NCI-H460 (cell line): ENCODE results near the gene FEM1A. TPM values are rescaled to one million over a fixed set of nuclear protein-coding genes. Genes with fewer than 3 reads are reported as not detected.
A peak's percentile ranks its signal among the peaks of the same experiment; 100 is the strongest.
"Not testable (repeated sequence)": the region's sequence is repeated elsewhere in the genome, so short reads cannot be mapped to it uniquely, and the experiment has no call there.

Experiments
- DNase-seq: peaks from one replicate; pipeline ENCODE4 v3.0.0-alpha.2; 2016; ENCODE audit warnings: low read depth; ENCODE audit errors: extremely low read depth
- total RNA-seq: library from RNA; depleted of rRNA; stranded (reverse); fragments of >200 nt; shearing (Covaris generic); gene quantifications from 2 replicates; pipeline ENCODE4 v1.2.3, GENCODE V29; 2014

FEM1A gene
- total RNA-seq, 1 experiment from 2014 or later, result 10.6 TPM

GRCh38 chr19:4772566-4772965 lies 19.0 kb upstream of the FEM1A start:
- no peak for DNase-seq

GRCh38 chr19:4773047-4773640 lies 18.4 kb upstream of the FEM1A start:
- no peak for DNase-seq

GRCh38 chr19:4774136-4774535 lies 17.4 kb upstream of the FEM1A start:
- no peak for DNase-seq

- DNase-seq, result no peak
These were observed 15.8 kb upstream of the FEM1A start for GRCh38 chr19:4775627-4776152.

- no peak for DNase-seq
These were observed 14.9 kb upstream of the FEM1A start for GRCh38 chr19:4776436-4777211.

- not testable (repeated sequence) for DNase-seq
These were observed 13.4 kb upstream of the FEM1A start for GRCh38 chr19:4778124-4778523.

- no peak for DNase-seq
These were observed 10.7 kb upstream of the FEM1A start for GRCh38 chr19:4780860-4781259.

GRCh38 chr19:4781801-4782200 lies 9.7 kb upstream of the FEM1A start:
- DNase-seq, result no peak

GRCh38 chr19:4786412-4787016 lies 5.0 kb upstream of the FEM1A start:
- DNase-seq, result not testable (repeated sequence)

- not testable (repeated sequence) for DNase-seq
These were observed 708 bp downstream of the FEM1A start for GRCh38 chr19:4792019-4792865.

- DNase-seq, result not testable (repeated sequence)
These were observed 1.3 kb downstream of the FEM1A start for GRCh38 chr19:4792866-4793195.

GRCh38 chr19:4793278-4793677 lies 1.7 kb downstream of the FEM1A start:
- DNase-seq, result not testable (repeated sequence)

- DNase-seq, result no peak
These were observed 3.4 kb downstream of the FEM1A start for GRCh38 chr19:4794971-4795370.

GRCh38 chr19:4795400-4795799 lies 3.9 kb downstream of the FEM1A start:
- no peak for DNase-seq

- no peak for DNase-seq
These were observed 9.1 kb downstream of the FEM1A start for GRCh38 chr19:4800591-4801081.

GRCh38 chr19:4801085-4801619 lies 9.6 kb downstream of the FEM1A start:
- DNase-seq, result no peak

GRCh38 chr19:4802711-4803110 lies 11.2 kb downstream of the FEM1A start:
- DNase-seq, result no peak

GRCh38 chr19:4803736-4804695 lies 12.5 kb downstream of the FEM1A start:
- peak; percentile 58 for DNase-seq

GRCh38 chr19:4805140-4805539 lies 13.6 kb downstream of the FEM1A start:
- DNase-seq, result not testable (repeated sequence)
